GM18861 (cell line): ENCODE measurements around the gene WIF1.

Experiments
- ATAC-seq: cut with Tn5 transposase; IDR thresholded peaks from one replicate; pipeline ENCODE4 v1.9.1; 2021; ENCODE audit not compliant: unreplicated experiment

Gene WIF1

GRCh38 chr12:65121049-65121955 is at the start of gene WIF1:
Gene WIF1, minus strand, starts transcription at chr12:65121305. Its CDS starts 114 bp downstream, at chr12:65121191.
- ATAC-seq = no peak

GRCh38 chr12:65170209-65170881 is 49.2 kb upstream of the WIF1 start:
- ATAC-seq = peak; percentile 21

GRCh38 chr12:65169320-65170208 is 48.5 kb upstream of the WIF1 start, which contains the start of gene LEMD3:
Gene LEMD3, plus strand, starts transcription at chr12:65169583. Its CDS starts 14 bp downstream, at chr12:65169597.
- ATAC-seq = peak; percentile 86

- no peak for ATAC-seq
These were observed 47.7 kb upstream of the WIF1 start for GRCh38 chr12:65168681-65169319.

- no peak for ATAC-seq
These were observed 43.7 kb upstream of the WIF1 start for GRCh38 chr12:65164774-65165173.

GRCh38 chr12:65164244-65164643 is 43.1 kb upstream of the WIF1 start:
- ATAC-seq = no peak

GRCh38 chr12:65162609-65163008 is 41.5 kb upstream of the WIF1 start:
- peak; percentile 84 for ATAC-seq

GRCh38 chr12:65157091-65157490 is 36.0 kb upstream of the WIF1 start:
- no peak for ATAC-seq

- ATAC-seq = peak; percentile 95
These were observed 35.3 kb upstream of the WIF1 start for GRCh38 chr12:65156366-65156841.

GRCh38 chr12:65155784-65156183 is 34.7 kb upstream of the WIF1 start:
- ATAC-seq = no peak

GRCh38 chr12:65152596-65152995 is 31.5 kb upstream of the WIF1 start:
- no peak for ATAC-seq

GRCh38 chr12:65152012-65152411 is 30.9 kb upstream of the WIF1 start:
- no peak for ATAC-seq

- ATAC-seq = no peak
These were observed 26.3 kb upstream of the WIF1 start for GRCh38 chr12:65147312-65147905.

GRCh38 chr12:65140738-65141137 is 19.6 kb upstream of the WIF1 start:
- no peak for ATAC-seq

- ATAC-seq = no peak
These were observed 18.3 kb upstream of the WIF1 start for GRCh38 chr12:65139389-65139788.

- no peak for ATAC-seq
These were observed 12.8 kb upstream of the WIF1 start for GRCh38 chr12:65133879-65134278.

- no peak for ATAC-seq
These were observed 5.4 kb upstream of the WIF1 start for GRCh38 chr12:65126482-65126881.

GRCh38 chr12:65125975-65126374 is 4.9 kb upstream of the WIF1 start:
- no peak for ATAC-seq

- ATAC-seq = no peak
These were observed 4.1 kb upstream of the WIF1 start for GRCh38 chr12:65125247-65125646.

- no peak for ATAC-seq
These were observed 2.4 kb upstream of the WIF1 start for GRCh38 chr12:65123435-65124063.
